ENCODE results near the gene IL4.
"Not testable (repeated sequence)": the region's sequence is repeated elsewhere in the genome, so short reads cannot be mapped to it uniquely, and the experiment has no call there.

The IL4 gene

DNA sequence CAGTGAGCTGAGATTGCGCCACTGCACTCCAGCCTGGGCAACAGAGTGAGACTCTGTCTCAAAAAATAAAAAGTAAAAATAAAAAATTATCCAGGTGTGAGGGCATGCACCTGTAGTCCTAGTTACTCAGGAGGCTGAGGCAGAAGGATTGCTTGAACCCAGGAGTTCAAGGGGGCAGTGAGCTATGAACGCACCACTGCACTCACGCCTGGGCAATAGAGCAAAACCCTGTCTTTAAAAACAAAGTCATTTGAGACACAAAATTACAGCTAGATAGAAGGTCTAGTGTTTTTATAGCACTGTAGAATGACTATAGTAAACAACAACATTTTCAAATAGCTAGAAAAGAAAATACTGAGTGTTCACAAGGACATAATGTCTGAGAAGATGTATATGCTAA, 16.4 kb downstream of the IL4 start:
- Mint-ChIP-seq H3K36me3 (peaks cover 3% of the 10 kb centered on the region), H3K4me3 (no peak overlapping the region), H3K27ac (no peak overlapping the region), H3K4me1 (ENCODE audit: low read depth) (peaks cover 25% of the 10 kb centered on the region), H3K9me3 (ENCODE audit: low read depth) (no peaks in the 10 kb centered on the region), H3K27me3 (no peaks in the 10 kb centered on the region)

DNA sequence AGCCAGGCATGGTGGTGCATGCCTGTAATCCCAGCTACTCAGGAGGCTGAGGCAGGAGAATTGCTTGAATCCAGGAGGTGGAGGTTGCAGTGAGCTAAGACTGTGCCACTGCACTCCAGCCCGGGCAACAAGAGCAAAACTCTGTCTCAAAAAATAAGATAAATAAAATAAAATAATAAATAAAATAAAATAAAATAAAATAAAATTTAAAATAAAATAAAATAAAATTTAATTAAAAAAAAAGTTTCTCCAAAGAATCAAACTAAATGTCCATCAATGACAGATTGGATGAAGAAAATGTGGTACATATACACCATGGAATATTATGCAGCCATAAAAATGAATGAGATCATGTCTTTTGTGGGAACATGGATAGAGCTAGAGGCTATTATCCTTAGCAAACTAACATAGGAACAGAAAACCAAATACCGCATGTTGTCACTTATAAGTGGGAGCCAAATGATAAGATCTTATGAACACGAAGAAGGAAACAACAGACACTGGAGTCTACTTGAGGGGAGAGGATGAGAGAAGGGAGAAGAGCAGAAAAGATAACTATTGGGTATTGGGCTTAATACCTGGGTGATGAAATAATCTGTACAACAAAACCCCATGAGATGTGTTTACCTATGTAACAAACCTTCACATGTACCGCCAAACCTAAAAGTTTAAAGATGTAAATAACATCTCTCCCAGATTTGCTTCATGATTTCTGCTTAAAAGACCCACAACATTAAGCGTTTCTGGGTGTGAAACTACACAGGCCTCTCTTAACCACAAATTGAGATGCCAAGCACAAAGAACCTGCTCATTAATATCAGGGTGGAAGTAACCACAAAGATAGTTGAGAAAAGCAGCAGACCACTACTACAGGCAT, 18.2 kb downstream of the IL4 start:
- not testable (repeated sequence) for H3K4me3 Mint-ChIP-seq; H3K36me3 Mint-ChIP-seq; H3K9me3 Mint-ChIP-seq (ENCODE audit: low read depth); H3K27ac Mint-ChIP-seq; H3K27me3 Mint-ChIP-seq
- peaks cover 23% of the 10 kb centered on the region for H3K4me1 Mint-ChIP-seq (ENCODE audit: low read depth)

DNA sequence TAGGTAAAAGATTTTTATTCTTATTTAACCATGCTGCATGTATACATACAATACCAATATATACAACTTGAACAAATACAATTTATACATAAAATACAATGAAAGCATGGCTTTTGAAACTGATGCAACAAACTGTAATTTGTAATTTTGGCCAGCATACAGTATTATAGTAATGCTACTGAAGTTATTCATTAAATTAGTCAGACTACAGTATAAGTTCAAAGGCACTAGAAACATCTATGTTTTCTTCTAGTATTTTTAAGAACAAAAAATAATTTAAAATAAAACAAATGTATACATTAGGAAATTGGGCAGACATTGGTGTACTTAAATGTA, 18.8 kb downstream of the IL4 start:
- Mint-ChIP-seq H3K4me1 (ENCODE audit: low read depth) (peaks cover 23% of the 10 kb centered on the region), H3K9me3 (ENCODE audit: low read depth) (no peaks in the 10 kb centered on the region), H3K27me3 (no peaks in the 10 kb centered on the region), H3K36me3 (peaks cover 3% of the 10 kb centered on the region), H3K4me3 (no peak overlapping the region), H3K27ac (no peak overlapping the region)

DNA sequence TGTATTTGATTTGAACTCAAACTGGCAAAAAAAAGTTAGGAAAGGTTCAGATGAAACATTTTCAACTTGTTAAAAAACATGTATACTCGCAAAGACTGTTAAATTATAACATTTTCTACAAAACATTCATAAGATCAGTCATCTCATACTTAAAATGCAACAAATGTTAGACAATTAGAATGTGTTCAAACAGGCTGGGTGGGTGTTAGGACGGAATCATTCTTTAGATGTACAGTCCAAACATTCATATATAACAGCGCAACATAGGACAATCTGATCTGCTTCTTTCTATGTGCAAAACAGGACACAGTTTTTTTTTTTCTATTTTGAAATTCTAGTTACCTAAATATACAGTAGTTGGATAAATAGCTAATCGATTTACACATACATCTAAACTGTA, 22.2 kb downstream of the IL4 start:
- H3K4me3 Mint-ChIP-seq = no peak overlapping the region
- H3K27me3 Mint-ChIP-seq = no peaks in the 10 kb centered on the region
- no peaks in the 10 kb centered on the region for H3K9me3 Mint-ChIP-seq (ENCODE audit: low read depth)
- peaks cover 2% of the 10 kb centered on the region for H3K4me1 Mint-ChIP-seq (ENCODE audit: low read depth)
- H3K27ac Mint-ChIP-seq = no peak overlapping the region
- H3K36me3 Mint-ChIP-seq = peaks cover 13% of the 10 kb centered on the region

DNA sequence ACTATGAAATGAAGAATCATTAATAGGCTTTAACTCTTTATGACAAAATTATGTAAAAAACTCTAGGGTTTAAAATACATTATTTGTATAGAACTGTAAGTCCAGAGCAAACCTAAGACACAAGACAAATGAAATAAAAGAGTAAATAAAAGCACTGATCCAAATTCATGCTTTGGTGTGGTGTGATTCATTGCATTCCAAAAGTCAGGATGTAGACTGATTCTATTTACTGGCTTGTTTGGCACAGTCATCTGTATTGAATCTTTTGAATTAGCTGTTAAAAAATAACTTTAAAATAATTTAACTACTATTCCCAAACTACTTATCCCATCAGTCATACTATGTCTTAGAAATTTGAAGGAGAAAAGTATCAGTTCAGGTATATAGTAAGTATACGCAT, 31.1 kb downstream of the IL4 start:
- Mint-ChIP-seq H3K9me3 (ENCODE audit: low read depth) (no peaks in the 10 kb centered on the region), H3K4me1 (ENCODE audit: low read depth) (no peaks in the 10 kb centered on the region), H3K27me3 (no peaks in the 10 kb centered on the region), H3K36me3 (peaks cover 21% of the 10 kb centered on the region), H3K27ac (no peak overlapping the region), H3K4me3 (no peak overlapping the region)

DNA sequence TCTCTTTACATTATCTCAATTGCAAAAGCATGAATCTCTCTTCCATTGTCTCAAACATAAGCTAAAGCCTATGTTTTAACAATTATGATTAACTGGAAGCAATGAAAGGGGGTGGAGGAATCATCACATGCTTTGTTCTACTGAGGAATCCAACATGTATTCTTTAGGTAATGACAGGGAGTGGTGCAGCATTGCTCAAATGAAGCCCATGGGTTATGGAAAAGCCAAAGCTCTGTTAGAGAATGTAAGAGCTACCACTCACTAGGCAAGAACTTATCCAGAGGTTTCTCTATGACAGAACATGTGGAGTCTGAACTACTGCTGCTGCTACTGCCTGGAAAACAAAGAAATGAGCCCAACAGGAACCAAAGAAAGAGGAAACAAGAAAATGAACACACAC, 34.9 kb downstream of the IL4 start:
- Mint-ChIP-seq H3K4me1 (ENCODE audit: low read depth) (no peaks in the 10 kb centered on the region), H3K9me3 (ENCODE audit: low read depth) (no peaks in the 10 kb centered on the region), H3K27me3 (no peaks in the 10 kb centered on the region), H3K4me3 (no peak overlapping the region), H3K36me3 (peaks cover 19% of the 10 kb centered on the region), H3K27ac (no peak overlapping the region)

DNA sequence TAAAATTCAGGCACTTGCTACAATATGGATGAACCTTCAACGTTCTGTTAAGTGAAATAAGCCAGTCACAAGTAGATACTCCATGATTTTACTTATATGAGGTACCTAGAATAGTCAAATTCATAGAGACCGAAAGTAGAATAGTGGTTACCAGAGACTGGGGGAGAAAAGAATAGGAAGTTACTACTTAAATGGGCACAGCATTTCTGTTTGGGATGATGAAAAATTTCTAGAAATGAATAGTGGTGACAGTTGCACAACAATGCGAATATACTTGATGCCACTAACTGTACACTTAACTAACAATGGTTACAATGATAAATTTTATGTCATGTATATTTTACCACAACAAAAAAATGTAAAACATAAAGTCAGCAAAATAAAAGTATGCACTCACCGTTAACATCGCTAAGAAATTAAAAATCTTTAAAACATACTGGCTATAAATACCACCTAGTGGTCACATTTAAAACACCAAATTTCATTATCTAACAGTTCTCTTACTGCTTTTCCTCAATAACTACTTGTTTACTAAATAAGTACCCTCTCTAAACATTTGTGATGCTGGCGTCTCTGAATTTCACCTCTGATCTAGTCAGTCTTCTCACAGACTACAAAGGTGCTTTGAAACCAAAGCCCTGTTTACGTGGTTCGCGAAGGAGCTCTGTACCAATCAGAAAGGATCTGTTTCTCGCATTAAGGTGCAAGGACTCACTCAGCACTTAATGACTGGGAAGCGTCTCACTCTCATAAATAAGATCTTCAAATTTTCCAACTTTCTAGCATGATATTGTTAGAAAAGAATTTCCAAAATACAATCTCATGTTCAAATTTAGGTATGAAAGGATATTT, 40.9 kb downstream of the IL4 start:
- Mint-ChIP-seq H3K36me3 (peaks cover 7% of the 10 kb centered on the region), H3K27me3 (no peaks in the 10 kb centered on the region), H3K9me3 (ENCODE audit: low read depth) (no peaks in the 10 kb centered on the region), H3K4me1 (ENCODE audit: low read depth) (peaks cover 5% of the 10 kb centered on the region), H3K27ac (no peak overlapping the region), H3K4me3 (no peak overlapping the region)

DNA sequence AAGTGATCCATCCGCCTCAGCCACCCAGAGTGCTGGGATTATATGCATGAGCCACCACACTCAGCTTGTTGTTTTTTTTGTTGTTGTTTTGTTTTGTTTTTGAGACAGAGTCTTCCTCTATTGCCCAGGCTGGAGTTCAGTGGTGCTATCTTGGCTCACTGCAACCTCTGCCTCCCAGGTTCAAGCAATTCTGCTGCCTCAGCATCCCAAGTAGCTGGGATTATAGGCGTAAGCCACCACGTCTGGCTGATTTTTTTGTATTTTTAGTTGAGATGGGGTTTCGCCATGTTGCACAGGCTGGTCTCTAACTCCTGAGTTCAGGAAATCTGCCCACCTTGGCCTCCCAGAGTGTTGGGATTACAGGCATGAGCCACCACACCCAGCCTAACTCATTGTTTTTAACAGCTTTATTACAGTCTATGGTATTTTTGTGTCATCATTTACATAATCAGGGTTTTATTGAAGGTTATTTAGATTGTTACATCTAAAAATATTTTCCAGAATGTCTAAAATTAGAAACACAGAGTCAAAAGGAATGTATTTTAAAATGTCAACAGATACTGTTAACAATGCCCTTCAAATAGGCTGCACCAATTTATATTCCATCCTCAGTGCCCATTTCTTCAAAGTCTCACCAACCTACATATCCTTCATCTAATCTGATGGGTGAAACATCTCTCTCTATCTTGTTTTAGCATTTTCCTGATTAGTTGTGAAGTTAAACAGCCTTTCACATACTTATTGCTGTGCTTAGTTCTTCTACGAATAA, 44.9 kb downstream of the IL4 start:
- no peaks in the 10 kb centered on the region for H3K27me3 Mint-ChIP-seq
- peaks cover 5% of the 10 kb centered on the region for H3K4me1 Mint-ChIP-seq (ENCODE audit: low read depth)
- H3K9me3 Mint-ChIP-seq (ENCODE audit: low read depth) = no peaks in the 10 kb centered on the region
- peaks cover 11% of the 10 kb centered on the region for H3K36me3 Mint-ChIP-seq
- no peak overlapping the region for H3K27ac Mint-ChIP-seq
- no peak overlapping the region for H3K4me3 Mint-ChIP-seq

DNA sequence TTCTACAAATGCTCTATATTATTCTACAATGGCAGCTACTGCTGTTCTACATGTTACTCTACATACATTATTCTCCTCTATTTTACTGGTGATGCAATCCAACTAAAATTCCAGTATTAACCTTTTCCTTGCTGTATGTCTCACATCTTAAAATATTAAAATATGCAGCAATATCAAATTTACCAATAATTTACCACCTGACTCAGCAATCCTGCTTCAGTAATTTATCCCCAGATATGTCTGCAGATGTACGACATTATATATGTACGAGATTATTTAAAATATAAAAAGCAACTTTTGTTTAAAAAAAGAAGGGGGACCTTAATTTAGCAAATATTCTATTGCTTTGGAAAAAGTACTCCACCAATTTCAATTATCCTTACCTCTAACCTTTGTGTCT, 52.0 kb downstream of the IL4 start:
- Mint-ChIP-seq H3K4me1 (ENCODE audit: low read depth) (peaks cover 7% of the 10 kb centered on the region), H3K4me3 (no peak overlapping the region), H3K9me3 (ENCODE audit: low read depth) (no peaks in the 10 kb centered on the region), H3K36me3 (peaks cover 25% of the 10 kb centered on the region), H3K27me3 (no peaks in the 10 kb centered on the region), H3K27ac (no peak overlapping the region)

DNA sequence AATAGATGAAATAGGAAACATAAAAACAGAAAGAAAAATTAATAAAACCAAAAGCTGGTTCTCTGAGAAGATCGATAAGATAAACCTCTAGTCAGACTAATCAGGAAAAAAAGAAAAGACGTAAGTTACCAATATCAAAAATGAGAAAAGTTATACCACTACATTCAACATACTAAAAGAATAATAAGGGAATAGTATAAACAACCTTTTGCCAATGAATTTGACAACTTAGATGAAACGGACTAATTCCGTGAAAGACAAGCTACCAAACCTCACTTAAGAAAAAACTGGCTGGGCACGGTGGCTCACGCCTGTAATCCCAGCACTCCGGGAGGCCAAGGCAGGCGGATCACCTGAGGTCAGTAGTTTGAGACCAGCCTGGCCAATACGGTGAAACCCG, 56.1 kb downstream of the IL4 start:
- H3K4me3 Mint-ChIP-seq = no peak overlapping the region
- no peaks in the 10 kb centered on the region for H3K27me3 Mint-ChIP-seq
- no peaks in the 10 kb centered on the region for H3K9me3 Mint-ChIP-seq (ENCODE audit: low read depth)
- H3K27ac Mint-ChIP-seq = no peak overlapping the region
- peaks cover 14% of the 10 kb centered on the region for H3K36me3 Mint-ChIP-seq
- H3K4me1 Mint-ChIP-seq (ENCODE audit: low read depth) = peaks cover 17% of the 10 kb centered on the region

Measured in activated naive CD8-positive, alpha-beta T cell (primary cell).